ENCODE data around the gene GLG1. TPM values are rescaled to one million over a fixed set of nuclear protein-coding genes. Genes with fewer than 3 reads are reported as not detected.
A peak's percentile ranks its signal among the peaks of the same experiment; 100 is the strongest.
"Not testable (repeated sequence)": the region's sequence is repeated elsewhere in the genome, so short reads cannot be mapped to it uniquely, and the experiment has no call there.

GLG1 gene
- polyA plus RNA-seq, 1 donor from 2014 or later = 36.6 TPM

DNA sequence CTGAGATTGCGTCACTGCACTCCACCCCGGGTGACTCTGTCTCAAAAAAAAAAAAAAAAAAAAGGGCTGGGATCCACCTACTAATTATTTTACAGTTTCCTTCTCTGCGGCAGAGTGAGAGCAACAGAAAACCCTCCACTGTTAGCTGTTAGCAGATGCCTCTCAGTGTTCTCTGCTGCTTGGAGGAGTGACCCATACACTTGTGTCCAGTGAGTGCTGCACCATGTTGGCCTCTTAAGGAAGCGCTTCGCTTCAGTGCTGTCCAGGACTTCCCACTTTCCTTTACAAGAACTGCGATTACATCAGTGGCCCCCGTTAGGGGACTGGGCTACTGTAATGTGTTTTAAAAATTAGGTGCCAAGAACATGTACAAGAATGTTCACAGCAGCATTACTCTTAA, 167.2 kb downstream of the GLG1 start:
- no peaks in the 10 kb centered on the region for H3K9me2 ChIP-seq (ENCODE audit: insufficient read depth, low read length)
- no peak overlapping the region for H3K9ac ChIP-seq (ENCODE audit: low read length)
- H3K4me2 ChIP-seq (ENCODE audit: low read length) = no peak overlapping the region
- H3K27ac ChIP-seq (ENCODE audit: low read length) = no peak overlapping the region
- TF ChIP-seq TAF1 (IDR thresholded peaks at IDR 0.05; ENCODE audit: low read depth) (no peak), POLR2AphosphoS5 (IDR thresholded peaks at IDR 0.05) (no peak), MXI1 (conservative IDR thresholded peaks at IDR 0.05; ENCODE audit: poor library complexity, severe bottlenecking) (no peak), RAD21 (conservative IDR thresholded peaks at IDR 0.05) (no peak)
- H3K27me3 ChIP-seq (ENCODE audit: insufficient read depth, low read depth, low read length) = no peaks in the 10 kb centered on the region
- H4K20me1 ChIP-seq (ENCODE audit: insufficient read depth) = no peaks in the 10 kb centered on the region
- no peaks in the 10 kb centered on the region for H3F3A ChIP-seq (ENCODE audit: insufficient read depth, low read length, poor library complexity, severe bottlenecking)
- no peak overlapping the region for H3K4me3 ChIP-seq (ENCODE audit: low read length)
- no peaks in the 10 kb centered on the region for H3K9me3 ChIP-seq (ENCODE audit: low read length)
- H3K36me3 ChIP-seq (ENCODE audit: insufficient read depth, low read length) = no peaks in the 10 kb centered on the region
- H2AFZ ChIP-seq (ENCODE audit: low read depth, low read length) = no peak overlapping the region
- no peaks in the 10 kb centered on the region for H3K79me2 ChIP-seq (replicated peaks; ENCODE audit: insufficient read depth, low read length)

DNA sequence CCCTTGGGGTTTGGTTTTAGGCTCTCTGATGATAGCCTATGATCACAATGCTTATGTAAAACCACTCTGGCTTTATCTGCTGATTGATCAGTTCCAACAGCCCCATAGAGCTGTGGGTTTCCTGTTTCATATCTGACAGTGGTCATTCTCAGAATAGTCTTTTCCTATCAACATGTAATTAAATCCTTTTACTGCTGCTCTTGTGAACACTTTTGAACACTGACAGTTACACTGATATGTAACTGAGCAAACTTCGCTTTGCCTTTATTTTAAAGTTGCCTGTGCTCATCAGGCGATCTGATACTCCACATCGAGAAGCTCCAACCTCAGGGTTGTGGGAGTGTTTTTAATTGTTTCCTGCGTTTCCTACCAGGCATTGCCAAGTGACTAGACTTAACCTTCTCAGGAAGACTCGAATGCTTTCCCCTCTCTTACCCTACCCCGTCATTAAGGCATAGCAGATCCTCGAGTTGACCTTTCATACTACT, 168.4 kb downstream of the GLG1 start:
- Histone ChIP-seq H3F3A (ENCODE audit: insufficient read depth, low read length, poor library complexity, severe bottlenecking) (no peaks in the 10 kb centered on the region), H3K79me2 (replicated peaks; ENCODE audit: insufficient read depth, low read length) (no peaks in the 10 kb centered on the region), H3K4me2 (ENCODE audit: low read length) (no peak overlapping the region), H3K36me3 (ENCODE audit: insufficient read depth, low read length) (no peaks in the 10 kb centered on the region), H3K9me3 (ENCODE audit: low read length) (no peaks in the 10 kb centered on the region), H3K27ac (ENCODE audit: low read length) (no peak overlapping the region), H2AFZ (ENCODE audit: low read depth, low read length) (no peak overlapping the region), H3K27me3 (ENCODE audit: insufficient read depth, low read depth, low read length) (no peaks in the 10 kb centered on the region), H3K4me3 (ENCODE audit: low read length) (no peak overlapping the region), H3K9me2 (ENCODE audit: insufficient read depth, low read length) (no peaks in the 10 kb centered on the region), H3K9ac (ENCODE audit: low read length) (no peak overlapping the region), H4K20me1 (ENCODE audit: insufficient read depth) (no peaks in the 10 kb centered on the region)
- no peak for TF ChIP-seq RAD21 (conservative IDR thresholded peaks at IDR 0.05)

DNA sequence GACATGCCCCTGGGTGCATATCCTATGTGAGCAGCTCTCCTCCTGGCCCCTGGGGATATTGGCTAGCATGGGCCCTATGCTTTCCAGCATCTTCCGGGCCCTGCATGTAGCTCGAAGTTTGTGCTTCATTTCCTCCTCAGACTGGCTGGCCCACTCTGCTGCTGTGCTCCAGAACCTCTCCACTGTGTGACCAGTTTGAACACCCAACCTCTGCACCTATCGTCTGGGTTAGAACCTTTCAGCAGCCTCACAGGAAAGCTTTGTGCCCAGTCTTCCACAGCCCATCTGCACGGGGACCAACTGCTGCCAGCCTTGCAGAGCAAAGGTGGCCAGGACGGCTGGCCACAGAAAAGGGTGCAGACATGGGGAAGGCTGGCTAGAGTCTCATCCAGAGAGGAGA, 175.4 kb downstream of the GLG1 start:
- TF ChIP-seq POLR2AphosphoS5 (IDR thresholded peaks at IDR 0.05) (no peak), TAF1 (IDR thresholded peaks at IDR 0.05; ENCODE audit: low read depth) (no peak), RAD21 (conservative IDR thresholded peaks at IDR 0.05) (no peak), EP300 (conservative IDR thresholded peaks at IDR 0.05; ENCODE audit: poor library complexity, severe bottlenecking) (no peak)
- Histone ChIP-seq H3K27ac (ENCODE audit: low read length) (no peak overlapping the region), H4K20me1 (ENCODE audit: insufficient read depth) (no peaks in the 10 kb centered on the region), H3K27me3 (ENCODE audit: insufficient read depth, low read depth, low read length) (no peaks in the 10 kb centered on the region), H2AFZ (ENCODE audit: low read depth, low read length) (no peak overlapping the region), H3F3A (ENCODE audit: insufficient read depth, low read length, poor library complexity, severe bottlenecking) (no peaks in the 10 kb centered on the region), H3K79me2 (replicated peaks; ENCODE audit: insufficient read depth, low read length) (no peaks in the 10 kb centered on the region), H3K9me3 (ENCODE audit: low read length) (no peaks in the 10 kb centered on the region), H3K36me3 (ENCODE audit: insufficient read depth, low read length) (no peaks in the 10 kb centered on the region), H3K4me2 (ENCODE audit: low read length) (no peak overlapping the region), H3K9ac (ENCODE audit: low read length) (no peak overlapping the region), H3K9me2 (ENCODE audit: insufficient read depth, low read length) (no peaks in the 10 kb centered on the region), H3K4me3 (ENCODE audit: low read length) (no peak overlapping the region)

DNA sequence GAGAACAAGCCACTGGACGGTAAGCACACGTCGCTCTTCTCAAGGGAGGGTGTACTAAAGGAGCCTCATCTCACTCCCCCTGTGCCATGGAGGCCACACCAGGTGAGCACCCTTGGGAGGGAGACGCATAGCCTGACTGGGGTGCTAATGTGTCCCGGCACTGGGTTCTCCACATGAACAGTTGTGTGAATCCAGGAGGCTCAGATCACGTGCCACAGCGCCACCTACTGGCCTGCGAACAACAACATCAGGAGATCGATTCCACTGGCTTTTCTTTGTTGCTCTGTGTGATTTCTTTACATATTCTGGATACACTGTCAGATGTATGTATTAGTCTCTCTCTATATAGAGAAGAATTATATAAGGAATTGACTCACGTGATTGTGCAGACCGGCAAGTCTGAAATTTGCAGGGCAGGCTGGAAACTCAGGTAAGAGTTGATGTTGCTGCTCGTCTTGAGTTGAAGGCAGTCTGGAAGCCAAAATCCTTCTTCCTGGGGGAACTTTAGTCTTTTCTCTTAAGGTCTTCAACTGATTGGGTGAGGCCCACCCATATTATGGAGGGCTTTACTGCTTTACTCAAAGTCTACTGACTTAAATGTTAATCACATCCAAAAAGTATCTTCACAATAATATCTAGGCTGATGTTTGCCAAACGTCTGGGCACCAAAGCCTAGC, 176.7 kb downstream of the GLG1 start:
- not testable (repeated sequence) for H2AFZ ChIP-seq (ENCODE audit: low read depth, low read length); H3K27ac ChIP-seq (ENCODE audit: low read length); H3K4me2 ChIP-seq (ENCODE audit: low read length); H3K9me3 ChIP-seq (ENCODE audit: low read length); H4K20me1 ChIP-seq (ENCODE audit: insufficient read depth); H3K27me3 ChIP-seq (ENCODE audit: insufficient read depth, low read depth, low read length); H3K4me3 ChIP-seq (ENCODE audit: low read length); H3K36me3 ChIP-seq (ENCODE audit: insufficient read depth, low read length); H3K9me2 ChIP-seq (ENCODE audit: insufficient read depth, low read length); H3F3A ChIP-seq (ENCODE audit: insufficient read depth, low read length, poor library complexity, severe bottlenecking); H3K79me2 ChIP-seq (replicated peaks; ENCODE audit: insufficient read depth, low read length); H3K9ac ChIP-seq (ENCODE audit: low read length)
- TF ChIP-seq RAD21 (conservative IDR thresholded peaks at IDR 0.05) = peak; percentile 48
- TF ChIP-seq, protein P1, sequence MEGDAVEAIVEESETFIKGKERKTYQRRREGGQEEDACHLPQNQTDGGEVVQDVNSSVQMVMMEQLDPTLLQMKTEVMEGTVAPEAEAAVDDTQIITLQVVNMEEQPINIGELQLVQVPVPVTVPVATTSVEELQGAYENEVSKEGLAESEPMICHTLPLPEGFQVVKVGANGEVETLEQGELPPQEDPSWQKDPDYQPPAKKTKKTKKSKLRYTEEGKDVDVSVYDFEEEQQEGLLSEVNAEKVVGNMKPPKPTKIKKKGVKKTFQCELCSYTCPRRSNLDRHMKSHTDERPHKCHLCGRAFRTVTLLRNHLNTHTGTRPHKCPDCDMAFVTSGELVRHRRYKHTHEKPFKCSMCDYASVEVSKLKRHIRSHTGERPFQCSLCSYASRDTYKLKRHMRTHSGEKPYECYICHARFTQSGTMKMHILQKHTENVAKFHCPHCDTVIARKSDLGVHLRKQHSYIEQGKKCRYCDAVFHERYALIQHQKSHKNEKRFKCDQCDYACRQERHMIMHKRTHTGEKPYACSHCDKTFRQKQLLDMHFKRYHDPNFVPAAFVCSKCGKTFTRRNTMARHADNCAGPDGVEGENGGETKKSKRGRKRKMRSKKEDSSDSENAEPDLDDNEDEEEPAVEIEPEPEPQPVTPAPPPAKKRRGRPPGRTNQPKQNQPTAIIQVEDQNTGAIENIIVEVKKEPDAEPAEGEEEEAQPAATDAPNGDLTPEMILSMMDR (IDR thresholded peaks at IDR 0.05; ENCODE audit: poor library complexity, severe bottlenecking) = peak; percentile 62

DNA sequence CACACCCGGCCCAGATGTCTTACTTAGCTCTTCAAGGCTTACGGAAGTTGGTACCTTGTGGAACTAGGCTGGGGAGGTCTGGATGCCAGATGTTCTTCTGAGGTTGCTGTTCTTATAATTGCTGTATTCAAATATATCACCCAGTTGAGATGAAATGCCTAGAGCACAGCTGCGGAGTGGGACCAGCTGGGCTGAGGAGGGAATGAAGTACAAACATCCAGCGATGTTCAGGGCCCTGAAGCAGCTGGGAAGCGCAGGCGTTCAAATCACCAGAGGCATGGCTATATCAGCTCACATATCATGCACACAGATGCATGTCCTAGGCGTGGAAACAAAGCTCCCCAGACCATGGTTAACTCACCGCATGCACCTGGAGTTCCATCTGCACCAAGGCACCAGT, 178.4 kb downstream of the GLG1 start:
- not testable (repeated sequence) for H3F3A ChIP-seq (ENCODE audit: insufficient read depth, low read length, poor library complexity, severe bottlenecking); H3K4me3 ChIP-seq (ENCODE audit: low read length); H3K27me3 ChIP-seq (ENCODE audit: insufficient read depth, low read depth, low read length); H3K36me3 ChIP-seq (ENCODE audit: insufficient read depth, low read length); H4K20me1 ChIP-seq (ENCODE audit: insufficient read depth); H3K79me2 ChIP-seq (replicated peaks; ENCODE audit: insufficient read depth, low read length); H3K9me3 ChIP-seq (ENCODE audit: low read length); H3K4me2 ChIP-seq (ENCODE audit: low read length); H3K9ac ChIP-seq (ENCODE audit: low read length); H3K9me2 ChIP-seq (ENCODE audit: insufficient read depth, low read length); H2AFZ ChIP-seq (ENCODE audit: low read depth, low read length); H3K27ac ChIP-seq (ENCODE audit: low read length)

DNA sequence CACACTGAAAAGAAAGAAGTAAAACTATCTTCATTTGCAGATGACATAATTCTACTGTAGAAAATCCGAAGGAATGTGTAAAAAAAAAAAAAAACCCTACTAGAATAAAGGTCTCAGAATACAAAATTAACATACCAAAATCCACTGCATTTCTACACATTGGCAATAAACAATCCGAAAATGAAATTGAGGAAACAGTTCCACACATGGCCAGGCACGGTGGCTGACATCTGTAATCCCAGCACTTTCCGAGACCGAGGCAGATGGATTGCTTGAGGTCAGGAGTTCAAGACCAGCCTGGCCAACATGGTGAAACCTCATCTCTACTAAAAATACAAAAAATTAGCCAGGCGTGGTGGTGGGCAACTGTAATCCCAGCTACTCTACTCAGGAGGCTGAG, 181.2 kb downstream of the GLG1 start:
- not testable (repeated sequence) for H3K27me3 ChIP-seq (ENCODE audit: insufficient read depth, low read depth, low read length); H3K79me2 ChIP-seq (replicated peaks; ENCODE audit: insufficient read depth, low read length); H3K27ac ChIP-seq (ENCODE audit: low read length); H3K9me2 ChIP-seq (ENCODE audit: insufficient read depth, low read length); H3K4me2 ChIP-seq (ENCODE audit: low read length); H3K9ac ChIP-seq (ENCODE audit: low read length); H3K9me3 ChIP-seq (ENCODE audit: low read length); H4K20me1 ChIP-seq (ENCODE audit: insufficient read depth); H3F3A ChIP-seq (ENCODE audit: insufficient read depth, low read length, poor library complexity, severe bottlenecking); H3K36me3 ChIP-seq (ENCODE audit: insufficient read depth, low read length); H3K4me3 ChIP-seq (ENCODE audit: low read length); H2AFZ ChIP-seq (ENCODE audit: low read depth, low read length)

All from neural cell (in vitro differentiated cells).